Suprapubic skin (tissue), 4 donors: ENCODE data around the gene HADH.

Experiments
- CTCF ChIP-seq, 2 donors: fragments of 200-600 bp in 1 of 2; fragments of 450-650 bp in 1 of 2; sonication (generic) in 1 of 2; IDR thresholded peaks; one replicate each; pipeline ENCODE4 v1.5.1; 2016 to 2019; ENCODE audit warnings: antibody characterized with exemption in 2 of 2, mild to moderate bottlenecking in 1 of 2, moderate library complexity in 1 of 2
- EP300 ChIP-seq: sonication (generic); formaldehyde crosslinking; IDR thresholded peaks from one replicate; pipeline ENCODE4 v1.6.1; 2017; ENCODE audit warnings: antibody characterized with exemption
- POLR2AphosphoS5 ChIP-seq, 3 donors: sonication (generic); formaldehyde crosslinking; IDR thresholded peaks; one replicate each; pipeline ENCODE4 v1.6.1; 2017; ENCODE audit warnings: antibody characterized with exemption in 3 of 3

DNA sequence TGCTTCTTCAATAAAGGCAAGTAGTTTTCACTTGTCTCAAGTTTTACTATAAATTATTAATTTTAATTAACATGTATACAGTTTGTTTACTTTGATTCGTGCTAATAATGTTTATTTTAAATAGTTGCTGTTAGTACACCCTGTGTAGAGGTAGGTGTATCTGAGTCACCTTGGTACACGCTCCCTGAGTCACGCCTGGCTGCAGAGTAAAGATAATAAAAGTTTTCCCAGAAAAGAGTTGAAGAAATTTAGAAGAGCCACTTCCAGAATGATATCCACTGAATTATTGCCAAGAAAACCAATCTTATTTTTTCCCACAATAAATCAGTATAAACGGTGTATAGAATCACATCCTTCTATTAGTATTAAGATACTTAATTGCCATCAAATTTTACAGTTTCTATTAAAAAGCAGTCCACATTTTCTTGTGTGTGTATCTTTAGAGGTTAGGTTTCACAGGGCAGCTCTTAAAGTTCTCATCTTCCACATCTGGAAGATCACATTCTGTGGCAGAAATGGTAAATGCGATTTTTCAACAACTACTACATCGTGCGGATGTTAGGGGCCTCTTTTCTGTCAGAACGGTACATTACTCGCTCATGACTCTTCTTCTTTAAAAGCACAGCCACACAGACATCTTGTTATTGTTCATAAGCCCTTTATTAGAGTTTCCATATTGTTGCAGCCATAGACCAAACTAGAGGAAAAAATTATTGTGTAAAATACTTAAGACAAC lies 55.4 kb downstream of the HADH start:
- TF ChIP-seq CTCF (IDR thresholded peaks at IDR 0.05) (no peak), EP300 (no peak), POLR2AphosphoS5 (IDR thresholded peaks at IDR 0.05) (no peak)
